Stomach (tissue), 4 donors: ENCODE data around the gene GDF11.

Experiments
- EP300 ChIP-seq: sonication (generic); formaldehyde crosslinking; IDR thresholded peaks from one replicate; pipeline ENCODE4 v1.6.1; 2017; ENCODE audit warnings: antibody characterized with exemption
- POLR2A ChIP-seq, 4 donors: fragments of 450-650 bp; IDR thresholded peaks; one replicate each; pipeline ENCODE4 v1.6.1; 2016; ENCODE audit warnings: antibody characterized with exemption in 4 of 4, control low read depth in 2 of 4, mild to moderate bottlenecking in 1 of 4, moderate library complexity in 1 of 4
- POLR2AphosphoS5 ChIP-seq, 3 donors: sonication (generic); formaldehyde crosslinking; IDR thresholded peaks; one replicate each; pipeline ENCODE4 v1.6.1; 2016; ENCODE audit warnings: antibody characterized with exemption in 3 of 3
- TF ChIP-seq, protein P1 (sequence below), 7 experiments: fragments of 450-650 bp in 4 of 7; fragments of 200-600 bp in 3 of 7; sonication (generic) in 3 of 7; IDR thresholded peaks; one replicate each; pipeline ENCODE4 v1.5.1; 2016 to 2019; ENCODE audit warnings: antibody characterized with exemption in 7 of 7, control low read depth in 2 of 7, mild to moderate bottlenecking in 1 of 7

DNA sequence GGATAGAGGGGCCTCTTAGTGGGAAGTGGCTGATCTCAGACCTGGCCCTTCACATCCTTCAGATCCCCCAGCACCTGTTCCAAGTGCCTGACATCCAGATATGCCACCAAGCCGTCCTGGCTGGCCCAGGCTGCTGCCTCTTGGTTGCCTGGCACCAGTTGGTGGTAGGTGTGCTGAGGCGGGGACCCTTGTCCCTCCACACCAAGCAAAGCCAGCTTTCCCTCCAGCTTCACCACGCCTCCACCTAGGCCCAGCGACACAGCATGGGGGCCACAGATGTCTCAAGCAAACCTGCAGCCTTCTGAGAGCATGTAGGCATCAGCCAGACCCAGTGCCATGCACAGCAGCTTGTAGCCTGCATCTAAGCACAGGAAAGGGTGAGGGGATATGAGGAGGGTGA lies 10.6 kb upstream of the GDF11 start:
- TF ChIP-seq, protein P1, sequence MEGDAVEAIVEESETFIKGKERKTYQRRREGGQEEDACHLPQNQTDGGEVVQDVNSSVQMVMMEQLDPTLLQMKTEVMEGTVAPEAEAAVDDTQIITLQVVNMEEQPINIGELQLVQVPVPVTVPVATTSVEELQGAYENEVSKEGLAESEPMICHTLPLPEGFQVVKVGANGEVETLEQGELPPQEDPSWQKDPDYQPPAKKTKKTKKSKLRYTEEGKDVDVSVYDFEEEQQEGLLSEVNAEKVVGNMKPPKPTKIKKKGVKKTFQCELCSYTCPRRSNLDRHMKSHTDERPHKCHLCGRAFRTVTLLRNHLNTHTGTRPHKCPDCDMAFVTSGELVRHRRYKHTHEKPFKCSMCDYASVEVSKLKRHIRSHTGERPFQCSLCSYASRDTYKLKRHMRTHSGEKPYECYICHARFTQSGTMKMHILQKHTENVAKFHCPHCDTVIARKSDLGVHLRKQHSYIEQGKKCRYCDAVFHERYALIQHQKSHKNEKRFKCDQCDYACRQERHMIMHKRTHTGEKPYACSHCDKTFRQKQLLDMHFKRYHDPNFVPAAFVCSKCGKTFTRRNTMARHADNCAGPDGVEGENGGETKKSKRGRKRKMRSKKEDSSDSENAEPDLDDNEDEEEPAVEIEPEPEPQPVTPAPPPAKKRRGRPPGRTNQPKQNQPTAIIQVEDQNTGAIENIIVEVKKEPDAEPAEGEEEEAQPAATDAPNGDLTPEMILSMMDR (IDR thresholded peaks at IDR 0.05), result no peak
- TF ChIP-seq POLR2A (IDR thresholded peaks at IDR 0.05) (no peak), POLR2AphosphoS5 (IDR thresholded peaks at IDR 0.05) (no peak), EP300 (no peak)
